Measurements from ENCODE around the gene CD36. TPM values are rescaled to one million over a fixed set of nuclear protein-coding genes. Genes with fewer than 3 reads are reported as not detected.

Gene CD36
- total RNA-seq, 4 donors from 2014 or later: 210 to 375 (median 311) TPM

- in situ Hi-C loops (cut with MboI; ENCODE audit: low sequenced_read_pairs in 4 of 4) (no loop called here), intact Hi-C loops (cut with DNase I; ENCODE audit: low total_unique reads) (no loop called here)
- DNase-seq (peak in 1 of 2 donors; percentile 34), ATAC-seq (peak; percentile 56 to 87)
- no peaks in the 10 kb centered on the region for H3K36me3 ChIP-seq
- H3K27me3 ChIP-seq: no peaks in the 10 kb centered on the region
- no peaks in the 10 kb centered on the region for H3K9me3 ChIP-seq
- peak overlapping the region; percentile 67 to 87 (median 84) for H3K27ac ChIP-seq
- TF ChIP-seq CTCF (IDR thresholded peaks at IDR 0.05 in 4 of 5, conservative IDR thresholded peaks at IDR 0.05 in 1 of 5) (no peak), POLR2A (IDR thresholded peaks at IDR 0.05) (peak in 1 of 2 donors; percentile 28)
- H3K4me1 ChIP-seq: peaks cover 35 to 56% of the 10 kb centered on the region in 2 donors
- peak overlapping the region in 1 of 4 donors; percentile 16 for H3K4me3 ChIP-seq
Observed at GRCh38 chr7:80596933-80597517, 41.4 kb upstream of the CD36 start.

GRCh38 chr7:80597875-80598274 lies 40.6 kb upstream of the CD36 start:
- TF ChIP-seq POLR2A (IDR thresholded peaks at IDR 0.05) (no peak), CTCF (IDR thresholded peaks at IDR 0.05 in 4 of 5, conservative IDR thresholded peaks at IDR 0.05 in 1 of 5) (no peak)
- Histone ChIP-seq H3K4me1 (peaks cover 43 to 59% of the 10 kb centered on the region in 2 donors), H3K9me3 (no peaks in the 10 kb centered on the region), H3K36me3 (no peaks in the 10 kb centered on the region), H3K27me3 (no peaks in the 10 kb centered on the region), H3K4me3 (peak overlapping the region in 1 of 4 donors; percentile 16), H3K27ac (peak overlapping the region; percentile 67 to 87 (median 84))
- DNase-seq: no peak
- ATAC-seq: no peak
- in situ Hi-C loops (cut with MboI; ENCODE audit: low sequenced_read_pairs in 4 of 4): no loop called here
- intact Hi-C loops (cut with DNase I; ENCODE audit: low total_unique reads): no loop called here

- TF ChIP-seq CTCF (IDR thresholded peaks at IDR 0.05 in 4 of 5, conservative IDR thresholded peaks at IDR 0.05 in 1 of 5) (no peak), POLR2A (IDR thresholded peaks at IDR 0.05) (no peak)
- in situ Hi-C loops (cut with MboI; ENCODE audit: low sequenced_read_pairs in 4 of 4): no loop called here
- no peaks in the 10 kb centered on the region for H3K9me3 ChIP-seq
- H3K4me3 ChIP-seq: no peak overlapping the region
- no peaks in the 10 kb centered on the region for H3K36me3 ChIP-seq
- intact Hi-C loops (cut with DNase I; ENCODE audit: low total_unique reads): loop anchor here (5.0 to 10.0 kb wide), 2 partner anchors 37 to 1815 kb away; partner anchors contain the start of gene CD36
- no peak for DNase-seq
- H3K27me3 ChIP-seq: no peaks in the 10 kb centered on the region
- peak overlapping the region; percentile 80 to 87 (median 84) for H3K27ac ChIP-seq
- peaks cover 52 to 67% of the 10 kb centered on the region in 2 donors for H3K4me1 ChIP-seq
- no peak for ATAC-seq
Observed at GRCh38 chr7:80600046-80600445, 38.4 kb upstream of the CD36 start.

- H3K27ac ChIP-seq: peak overlapping the region; percentile 80 to 87 (median 84)
Observed at GRCh38 chr7:80601999-80602398, 36.4 kb upstream of the CD36 start.

More at GRCh38 chr7:80601999-80602398, 36.4 kb upstream of the CD36 start:
- Histone ChIP-seq H3K4me3 (peak overlapping the region; percentile 31 to 48 (median 42)), H3K9me3 (no peaks in the 10 kb centered on the region), H3K27me3 (no peaks in the 10 kb centered on the region), H3K36me3 (no peaks in the 10 kb centered on the region), H3K4me1 (peaks cover 54 to 72% of the 10 kb centered on the region in 2 donors)
- intact Hi-C loops (cut with DNase I; ENCODE audit: low total_unique reads): loop anchor here (5.0 to 10.0 kb wide), 2 partner anchors 35 to 1813 kb away; partner anchors contain the start of gene CD36
- TF ChIP-seq CTCF (IDR thresholded peaks at IDR 0.05 in 4 of 5, conservative IDR thresholded peaks at IDR 0.05 in 1 of 5): no peak
- TF ChIP-seq POLR2A (IDR thresholded peaks at IDR 0.05): no peak
- in situ Hi-C loops (cut with MboI; ENCODE audit: low sequenced_read_pairs in 4 of 4): no loop called here
- no peak for DNase-seq
- ATAC-seq: peak; percentile 38 to 60

Data from gastrocnemius medialis (tissue), 4 donors.